ENCODE data around the gene P3H2. TPM values are rescaled to one million over a fixed set of nuclear protein-coding genes. Genes with fewer than 3 reads are reported as not detected.

The P3H2 gene
- total and polyA plus RNA-seq, 9 of the 15 experiments (the other 6 are each of a cell fraction or from before 2014, with no cell fraction given) = 0.04 to 0.26 (median 0.22) TPM; not detected in 6

DNA sequence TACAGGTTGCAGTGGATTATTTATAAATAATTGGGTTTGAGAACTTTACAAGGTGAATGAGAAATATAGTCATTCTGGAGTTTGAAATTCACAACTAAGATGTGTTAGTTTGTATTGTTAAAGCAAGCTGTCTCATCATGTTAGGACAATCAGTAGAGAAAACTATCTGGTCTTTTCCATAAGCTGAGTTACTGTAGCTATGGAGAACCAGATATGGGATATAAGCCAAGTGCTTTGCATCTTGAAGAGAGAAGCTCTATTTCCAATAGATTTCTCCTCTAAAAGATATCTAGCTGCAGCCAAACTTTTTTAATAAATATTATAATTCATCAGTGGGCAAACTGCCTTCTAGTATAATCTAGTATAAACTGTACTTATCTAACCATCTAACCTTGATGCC, 11.3 kb downstream of the P3H2 start:
- no peak overlapping the region for H2AFZ ChIP-seq (ENCODE audit: low read depth, low read length)
- no peaks in the 10 kb centered on the region for H3K9me1 ChIP-seq (ENCODE audit: control insufficient read depth, insufficient read depth, low read length)
- ChIA-PET CTCF (ENCODE audit: low intra/inter-chr PET ratio) (no interaction called here), POLR2A (no interaction called here)
- H3K27ac ChIP-seq (ENCODE audit: extremely low read depth, low read depth, low read length) = no peak overlapping the region
- H3K36me3 ChIP-seq (ENCODE audit: control insufficient read depth, insufficient read depth, low read length) = no peaks in the 10 kb centered on the region
- DNase-seq (ENCODE audit: extremely low read depth in 1 of 4, low spot score in 3 of 4) = no peak
- H4K20me1 ChIP-seq (replicated peaks; ENCODE audit: control insufficient read depth, insufficient read depth, low read length) = no peaks in the 10 kb centered on the region
- H3K27me3 ChIP-seq (ENCODE audit: control insufficient read depth in 2 of 2, insufficient read depth in 2 of 2, low read length in 2 of 2) = no peaks in the 10 kb centered on the region
- no peak overlapping the region for H3K4me3 ChIP-seq
- intact Hi-C loops (cut with micrococcal nuclease) = no loop called here
- no peaks in the 10 kb centered on the region for H3K79me2 ChIP-seq (ENCODE audit: control insufficient read depth, insufficient read depth, low read length)
- in situ Hi-C loops (cut with MboI) = no loop called here
- H3K4me1 ChIP-seq (replicated peaks in 1 of 2; ENCODE audit: control insufficient read depth in 2 of 2, insufficient read depth in 2 of 2, low read length in 2 of 2) = no peaks in the 10 kb centered on the region
- no peak for ATAC-seq
- TF ChIP-seq MBD2 (IDR thresholded peaks at IDR 0.05; ENCODE audit: borderline replicate concordance, low read depth) = no peak
- no peak for TF ChIP-seq GATAD2B (IDR thresholded peaks at IDR 0.05; ENCODE audit: borderline replicate concordance)
- TF ChIP-seq ETV5 (CRISPR knock-in tag; IDR thresholded peaks at IDR 0.05; ENCODE audit: low read depth) = no peak
- no peak for TF ChIP-seq SRSF7 (optimal IDR thresholded peaks at IDR 0.05; ENCODE audit: low read depth, low read length)
- no peak for TF ChIP-seq TAF15 (IDR thresholded peaks at IDR 0.05; ENCODE audit: low read depth, low read length)
- TF ChIP-seq KAT2B (IDR thresholded peaks at IDR 0.05; ENCODE audit: low read depth, low read length) = no peak
- TF ChIP-seq ZNF644 (tag; IDR thresholded peaks at IDR 0.05; ENCODE audit: low read depth) = no peak
- H3K9me3 ChIP-seq (replicated peaks; ENCODE audit: control insufficient read depth, insufficient read depth, low read depth, low read length) = no peaks in the 10 kb centered on the region
- H3K4me2 ChIP-seq (ENCODE audit: insufficient read depth, low read length) = no peak overlapping the region
- no TSS peak for BruUV-seq (replicated peaks)
- H3K9ac ChIP-seq (ENCODE audit: insufficient read depth in 1 of 2, low read depth in 2 of 2, low read length in 2 of 2) = no peak overlapping the region
- no peak for FAIRE-seq

- no peak for ATAC-seq
- no peak overlapping the region for H2AFZ ChIP-seq (ENCODE audit: low read depth, low read length)
- no peak overlapping the region for H3K4me2 ChIP-seq (ENCODE audit: insufficient read depth, low read length)
- no peak for FAIRE-seq
- H3K27ac ChIP-seq (ENCODE audit: extremely low read depth, low read depth, low read length) = no peak overlapping the region
- no peaks in the 10 kb centered on the region for H3K9me3 ChIP-seq (replicated peaks; ENCODE audit: control insufficient read depth, insufficient read depth, low read depth, low read length)
- intact Hi-C loops (cut with micrococcal nuclease) (no loop called here), in situ Hi-C loops (cut with MboI) (no loop called here)
- H3K79me2 ChIP-seq (ENCODE audit: control insufficient read depth, insufficient read depth, low read length) = no peaks in the 10 kb centered on the region
- H3K9ac ChIP-seq (ENCODE audit: insufficient read depth in 1 of 2, low read depth in 2 of 2, low read length in 2 of 2) = no peak overlapping the region
- ChIA-PET CTCF (ENCODE audit: low intra/inter-chr PET ratio) (no interaction called here), POLR2A (no interaction called here)
- H3K9me1 ChIP-seq (ENCODE audit: control insufficient read depth, insufficient read depth, low read length) = no peaks in the 10 kb centered on the region
- no peak for DNase-seq (ENCODE audit: extremely low read depth in 1 of 4, low spot score in 3 of 4)
- 7% methylated on average over 6 of the region's 6 CpGs for WGBS (ENCODE audit: insufficient coverage, low coverage, missing lambda C conversion rate)
- no peaks in the 10 kb centered on the region for H3K36me3 ChIP-seq (ENCODE audit: control insufficient read depth, insufficient read depth, low read length)
- no TSS peak for BruUV-seq (replicated peaks)
- no peak overlapping the region for H3K4me3 ChIP-seq
- H4K20me1 ChIP-seq (replicated peaks; ENCODE audit: control insufficient read depth, insufficient read depth, low read length) = no peaks in the 10 kb centered on the region
- H3K27me3 ChIP-seq (ENCODE audit: control insufficient read depth in 2 of 2, insufficient read depth in 2 of 2, low read length in 2 of 2) = no peaks in the 10 kb centered on the region
- no peaks in the 10 kb centered on the region for H3K4me1 ChIP-seq (replicated peaks in 1 of 2; ENCODE audit: control insufficient read depth in 2 of 2, insufficient read depth in 2 of 2, low read length in 2 of 2)
- TF ChIP-seq NCOR1 (IDR thresholded peaks at IDR 0.05) = no peak
- TF ChIP-seq, protein P1, sequence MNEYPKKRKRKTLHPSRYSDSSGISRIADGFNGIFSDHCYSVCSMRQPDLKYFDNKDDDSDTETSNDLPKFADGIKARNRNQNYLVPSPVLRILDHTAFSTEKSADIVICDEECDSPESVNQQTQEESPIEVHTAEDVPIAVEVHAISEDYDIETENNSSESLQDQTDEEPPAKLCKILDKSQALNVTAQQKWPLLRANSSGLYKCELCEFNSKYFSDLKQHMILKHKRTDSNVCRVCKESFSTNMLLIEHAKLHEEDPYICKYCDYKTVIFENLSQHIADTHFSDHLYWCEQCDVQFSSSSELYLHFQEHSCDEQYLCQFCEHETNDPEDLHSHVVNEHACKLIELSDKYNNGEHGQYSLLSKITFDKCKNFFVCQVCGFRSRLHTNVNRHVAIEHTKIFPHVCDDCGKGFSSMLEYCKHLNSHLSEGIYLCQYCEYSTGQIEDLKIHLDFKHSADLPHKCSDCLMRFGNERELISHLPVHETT (CRISPR knock-in tag; conservative IDR thresholded peaks at IDR 0.05 in 1 of 2, IDR thresholded peaks at IDR 0.05 in 1 of 2) = no peak
- no peak for TF ChIP-seq LEF1 (IDR thresholded peaks at IDR 0.05)
- no peak for TF ChIP-seq NFXL1 (CRISPR knock-in tag; IDR thresholded peaks at IDR 0.05)
- TF ChIP-seq CHAMP1 (IDR thresholded peaks at IDR 0.05) = no peak
- TF ChIP-seq HMGN3 (IDR thresholded peaks at IDR 0.05; ENCODE audit: borderline replicate concordance, extremely low read depth, insufficient read length, low read depth, low read length) = no peak
- TF ChIP-seq ZFX (CRISPR knock-in tag; IDR thresholded peaks at IDR 0.05) = no peak
- no peak for TF ChIP-seq ZNF589 (CRISPR knock-in tag; IDR thresholded peaks at IDR 0.05; ENCODE audit: low read depth)
These were observed 11.9 kb downstream of the P3H2 start for GRCh38 chr3:190108804-190109203.
